CD4-positive, alpha-beta T cell (primary cell): Measurements from ENCODE around the gene FAM184B. TPM values are rescaled to one million over a fixed set of nuclear protein-coding genes. Genes with fewer than 3 reads are reported as not detected.

Source experiments
- ATAC-seq: fragments of 200-7000 bp; cut with Tn5 transposase; one replicate; pipeline ENCODE4 v1.10.0; 2022; ENCODE audit warnings: mild to moderate bottlenecking; ENCODE audit not compliant: poor library complexity
- CTCF ChIA-PET: fragments of 350-600 bp; sonication (Branson Sonifier 250); formaldehyde crosslinking; loops from one replicate; lab custom pipeline; 2021; ENCODE audit warnings: antibody characterized with exemption, inconsistent platforms; lab: Charles Lee
- POLR2A ChIA-PET: fragments of 350-600 bp; sonication (Branson Sonifier 250); formaldehyde crosslinking; loops from one replicate; lab custom pipeline; 2021; ENCODE audit warnings: antibody characterized with exemption, inconsistent platforms; lab: Charles Lee
- DNase-seq, 14 experiments: peaks; one replicate each; pipeline ENCODE4 v3.0.0-alpha.2; 2013 to 2020; ENCODE audit warnings: mixed read lengths in 2 of 14
- H3K27ac ChIP-seq, 2 donors: one replicate each; pipeline versions ENCODE4 v1.5.1 to v1.7.0; 2013; ENCODE audit warnings: low read length in 2 of 2, low read depth in 1 of 2, mild to moderate bottlenecking in 1 of 2
- H3K27me3 ChIP-seq, 2 experiments: 1 replicate in 1 of 2; 2 replicates in 1 of 2; pipeline versions ENCODE4 v1.6.1 to v1.7.0; 2013; ENCODE audit warnings: low read length in 2 of 2, control low read depth in 1 of 2, mild to moderate bottlenecking in 1 of 2, moderate library complexity in 1 of 2; ENCODE audit not compliant: insufficient read depth in 2 of 2, control insufficient read depth in 1 of 2
- H3K36me3 ChIP-seq: one replicate; pipeline ENCODE4 v1.6.1; 2013; ENCODE audit warnings: low read length, control low read depth; ENCODE audit not compliant: insufficient read depth
- H3K4me1 ChIP-seq: one replicate; pipeline ENCODE4 v1.6.1; 2013; ENCODE audit warnings: low read length, control low read depth; ENCODE audit not compliant: insufficient read depth
- H3K4me3 ChIP-seq: one replicate; pipeline ENCODE4 v1.5.1; 2013; ENCODE audit warnings: mild to moderate bottlenecking, low read length, moderate library complexity
- H3K9me3 ChIP-seq, 2 experiments: 1 replicate in 1 of 2; 2 replicates in 1 of 2; pipeline versions ENCODE4 v1.6.1 to v1.7.0; 2013; ENCODE audit warnings: low read length in 2 of 2, mild to moderate bottlenecking in 2 of 2, control low read depth in 1 of 2, moderate library complexity in 1 of 2; ENCODE audit not compliant: control insufficient read depth in 1 of 2, insufficient read depth in 1 of 2
- H3K27ac Mint-ChIP-seq: one replicate; pipeline ENCODE4 v1.8.0; 2020; ENCODE audit warnings: mixed read lengths
- H3K27me3 Mint-ChIP-seq: one replicate; pipeline ENCODE4 v1.8.0; 2021; ENCODE audit warnings: mixed read lengths
- H3K36me3 Mint-ChIP-seq: one replicate; pipeline ENCODE4 v1.8.0; 2021; ENCODE audit warnings: low read depth, mixed read lengths
- H3K4me1 Mint-ChIP-seq: one replicate; pipeline ENCODE4 v1.8.0; 2021; ENCODE audit warnings: low read depth, mixed read lengths
- H3K4me3 Mint-ChIP-seq: one replicate; pipeline ENCODE4 v1.8.0; 2020; ENCODE audit warnings: mild to moderate bottlenecking, mixed read lengths
- H3K9me3 Mint-ChIP-seq: one replicate; pipeline ENCODE4 v1.8.0; 2020; ENCODE audit warnings: mixed read lengths
- CTCF ChIP-seq: fragments of 200-600 bp; IDR thresholded peaks from one replicate; pipeline ENCODE4 v1.8.0; 2022; ENCODE audit warnings: antibody characterized with exemption, mild to moderate bottlenecking
- intact Hi-C, 2 experiments: fragments of 100-400 bp; cut with DNase I in 1 of 2; cut with micrococcal nuclease in 1 of 2; formaldehyde crosslinking; loops; one replicate each; pipeline versions ENCODE4 v1.15.1 to v1.9.0; 2023 to 2025; cut with DNase I, micrococcal nuclease
- total RNA-seq, 174 experiments: library from RNA in 2 of 174; stranded (reverse) in 2 of 174; gene quantifications; one replicate each; pipeline ENCODE4 v1.2.3 and lab custom pipeline; 2021 to 2026

The FAM184B gene
- total RNA-seq, 2 experiments from 2014 or later = not detected

- TF ChIP-seq CTCF = no peak
- no peaks in the 10 kb centered on the region for H3K36me3 ChIP-seq
- intact Hi-C loops = no loop called here
- no peaks in the 10 kb centered on the region for H3K9me3 Mint-ChIP-seq
- H3K4me1 Mint-ChIP-seq = no peaks in the 10 kb centered on the region
- CTCF ChIA-PET = no interaction called here
- peaks cover 10% of the 10 kb centered on the region for H3K27me3 Mint-ChIP-seq
- no peaks in the 10 kb centered on the region for H3K36me3 Mint-ChIP-seq
- POLR2A ChIA-PET = no interaction called here
- ATAC-seq (no peak), DNase-seq (no peak)
- no peak overlapping the region for H3K4me3 Mint-ChIP-seq
- no peak overlapping the region for H3K27ac Mint-ChIP-seq
- H3K4me3 ChIP-seq = no peak overlapping the region
- H3K9me3 ChIP-seq = no peaks in the 10 kb centered on the region
- no peaks in the 10 kb centered on the region for H3K27me3 ChIP-seq
- no peak overlapping the region for H3K27ac ChIP-seq
- H3K4me1 ChIP-seq = no peaks in the 10 kb centered on the region
Measured at GRCh38 chr4:17753646-17754045, 27.8 kb downstream of the FAM184B start.

GRCh38 chr4:17740702-17741101 is 40.7 kb downstream of the FAM184B start:
- no peaks in the 10 kb centered on the region for H3K36me3 Mint-ChIP-seq
- ATAC-seq = no peak

GRCh38 chr4:17736484-17736883 is 44.9 kb downstream of the FAM184B start:
- H3K9me3 Mint-ChIP-seq = no peaks in the 10 kb centered on the region
- DNase-seq = no peak
- CTCF ChIA-PET = no interaction called here

More at GRCh38 chr4:17740702-17741101, 40.7 kb downstream of the FAM184B start:
- H3K4me1 Mint-ChIP-seq = no peaks in the 10 kb centered on the region
- intact Hi-C loops = no loop called here
- H3K27me3 ChIP-seq = peaks cover 0 to 4% of the 10 kb centered on the region in 2 experiments
- no peaks in the 10 kb centered on the region for H3K9me3 Mint-ChIP-seq
- no peak overlapping the region for H3K4me3 ChIP-seq
- no peaks in the 10 kb centered on the region for H3K9me3 ChIP-seq
- no peaks in the 10 kb centered on the region for H3K36me3 ChIP-seq
- H3K27me3 Mint-ChIP-seq = peaks cover 17% of the 10 kb centered on the region
- no peak overlapping the region for H3K4me3 Mint-ChIP-seq
- TF ChIP-seq CTCF = no peak
- no peak overlapping the region for H3K27ac Mint-ChIP-seq
- no peak overlapping the region for H3K27ac ChIP-seq
- no peaks in the 10 kb centered on the region for H3K4me1 ChIP-seq
- ChIA-PET POLR2A (no interaction called here), CTCF (interaction anchor here (0.6 kb wide), 1 partner anchor 212 kb away, joined by 3 read pairs; no protein-coding TSS in a partner anchor)
- no peak for DNase-seq

More at GRCh38 chr4:17736484-17736883, 44.9 kb downstream of the FAM184B start:
- POLR2A ChIA-PET = no interaction called here
- Histone ChIP-seq H3K4me1 (no peaks in the 10 kb centered on the region), H3K27me3 (no peaks in the 10 kb centered on the region), H3K9me3 (no peaks in the 10 kb centered on the region), H3K36me3 (no peaks in the 10 kb centered on the region), H3K4me3 (no peak overlapping the region), H3K27ac (no peak overlapping the region)
- TF ChIP-seq CTCF = no peak
- Mint-ChIP-seq H3K27me3 (peaks cover 8% of the 10 kb centered on the region), H3K27ac (no peak overlapping the region), H3K4me1 (no peaks in the 10 kb centered on the region), H3K36me3 (no peaks in the 10 kb centered on the region), H3K4me3 (no peak overlapping the region)
- no peak for ATAC-seq
- intact Hi-C loops = no loop called here
